Endothelial cell of umbilical vein (primary cell): Measurements from ENCODE around the gene CFAP97D1.

Experiments used
- EZH2 ChIP-seq: IDR thresholded peaks from 2 replicates; pipeline ENCODE4 v1.6.1; 2012; ENCODE audit warnings: borderline replicate concordance, low read depth, mild to moderate bottlenecking, moderate library complexity, low read length, inconsistent platforms; ENCODE audit not compliant: severe bottlenecking
- FOS ChIP-seq: IDR thresholded peaks from 2 replicates; pipeline ENCODE4 v1.6.1; 2011; ENCODE audit warnings: mild to moderate bottlenecking, low read length, moderate library complexity, borderline replicate concordance; ENCODE audit not compliant: insufficient read depth
- GATA2 ChIP-seq: IDR thresholded peaks from 2 replicates; pipeline ENCODE4 v1.7.0; 2011; ENCODE audit warnings: low read depth, mild to moderate bottlenecking, moderate library complexity, mixed read lengths, low read length; ENCODE audit not compliant: insufficient read length, insufficient read depth
- JUN ChIP-seq: IDR thresholded peaks from 2 replicates; pipeline ENCODE4 v1.6.1; 2011; ENCODE audit warnings: borderline replicate concordance, low read depth; ENCODE audit not compliant: insufficient read length, insufficient read depth
- MYC ChIP-seq: IDR thresholded peaks from one replicate; pipeline ENCODE4 v1.6.1; 2011; ENCODE audit warnings: mild to moderate bottlenecking, low read depth, low read length
- POLR2A ChIP-seq: IDR thresholded peaks from 2 replicates; pipeline ENCODE4 v1.6.1; 2012; ENCODE audit warnings: low read depth, mild to moderate bottlenecking, control low read depth, low read length
- POLR2AphosphoS5 ChIP-seq: IDR thresholded peaks from 2 replicates; pipeline ENCODE4 v1.6.1; 2012; ENCODE audit warnings: low read depth, mild to moderate bottlenecking, control low read depth, low read length, moderate library complexity; ENCODE audit not compliant: insufficient read depth
- TF ChIP-seq, protein P1 (sequence below): IDR thresholded peaks from 2 replicates; pipeline ENCODE4 v1.6.1; 2011; ENCODE audit not compliant: insufficient read depth, insufficient read length
- TF ChIP-seq, protein P2 (sequence below), 2 donors: IDR thresholded peaks; 1 replicate in 1 of 2; 2 replicates in 1 of 2; pipeline ENCODE4 v1.5.1; 2011; ENCODE audit warnings: low read length in 2 of 2, mild to moderate bottlenecking in 2 of 2, moderate library complexity in 2 of 2, control low read depth in 1 of 2, inconsistent platforms in 1 of 2, low read depth in 1 of 2; ENCODE audit not compliant: insufficient read depth in 1 of 2; ENCODE audit errors: extremely low read depth in 1 of 2

DNA sequence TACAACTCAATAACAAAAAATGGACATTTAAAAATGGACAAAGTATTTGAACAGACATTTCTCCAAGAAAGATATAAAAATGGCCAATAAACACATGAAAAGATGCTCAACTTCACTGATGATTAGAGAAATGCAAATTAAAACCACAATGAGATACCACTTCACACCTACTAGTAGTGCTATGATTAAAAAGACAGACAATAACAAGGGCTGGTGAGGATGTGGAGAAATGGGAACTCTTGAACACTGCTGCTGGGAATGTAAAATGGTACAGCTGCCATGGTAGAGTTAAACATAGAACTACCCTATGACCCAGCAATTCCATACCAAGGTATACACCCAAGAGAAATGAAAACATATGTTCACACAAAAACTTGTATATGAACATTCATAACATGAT lies 24.9 kb downstream of the CFAP97D1 start:
- TF ChIP-seq, protein P1, sequence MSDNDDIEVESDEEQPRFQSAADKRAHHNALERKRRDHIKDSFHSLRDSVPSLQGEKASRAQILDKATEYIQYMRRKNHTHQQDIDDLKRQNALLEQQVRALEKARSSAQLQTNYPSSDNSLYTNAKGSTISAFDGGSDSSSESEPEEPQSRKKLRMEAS, result no peak
- TF ChIP-seq POLR2AphosphoS5, result no peak
- TF ChIP-seq, protein P2, sequence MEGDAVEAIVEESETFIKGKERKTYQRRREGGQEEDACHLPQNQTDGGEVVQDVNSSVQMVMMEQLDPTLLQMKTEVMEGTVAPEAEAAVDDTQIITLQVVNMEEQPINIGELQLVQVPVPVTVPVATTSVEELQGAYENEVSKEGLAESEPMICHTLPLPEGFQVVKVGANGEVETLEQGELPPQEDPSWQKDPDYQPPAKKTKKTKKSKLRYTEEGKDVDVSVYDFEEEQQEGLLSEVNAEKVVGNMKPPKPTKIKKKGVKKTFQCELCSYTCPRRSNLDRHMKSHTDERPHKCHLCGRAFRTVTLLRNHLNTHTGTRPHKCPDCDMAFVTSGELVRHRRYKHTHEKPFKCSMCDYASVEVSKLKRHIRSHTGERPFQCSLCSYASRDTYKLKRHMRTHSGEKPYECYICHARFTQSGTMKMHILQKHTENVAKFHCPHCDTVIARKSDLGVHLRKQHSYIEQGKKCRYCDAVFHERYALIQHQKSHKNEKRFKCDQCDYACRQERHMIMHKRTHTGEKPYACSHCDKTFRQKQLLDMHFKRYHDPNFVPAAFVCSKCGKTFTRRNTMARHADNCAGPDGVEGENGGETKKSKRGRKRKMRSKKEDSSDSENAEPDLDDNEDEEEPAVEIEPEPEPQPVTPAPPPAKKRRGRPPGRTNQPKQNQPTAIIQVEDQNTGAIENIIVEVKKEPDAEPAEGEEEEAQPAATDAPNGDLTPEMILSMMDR (IDR thresholded peaks at IDR 0.05; ENCODE audit: extremely low read depth in 1 of 2, insufficient read depth in 1 of 2, low read depth in 1 of 2, low read length in 2 of 2), result no peak
- no peak for TF ChIP-seq POLR2A
- TF ChIP-seq EZH2, result no peak
- TF ChIP-seq FOS, result no peak
- TF ChIP-seq MYC, result no peak
- TF ChIP-seq GATA2, result no peak
- no peak for TF ChIP-seq JUN
